NCI-H146 (cell line): ENCODE results near the gene KLHL29.
A peak's percentile ranks its signal among the peaks of the same experiment; 100 is the strongest.

Experiments used
- DNase-seq: peaks from one replicate; lab custom pipeline; 2025; lab: John Stamatoyannopoulos, UW

The KLHL29 gene

GRCh38 chr2:23397478-23397877 lies 12.5 kb downstream of the KLHL29 start:
- DNase-seq = no peak

- no peak for DNase-seq
Measured at GRCh38 chr2:23399674-23400261, 14.8 kb downstream of the KLHL29 start.

GRCh38 chr2:23400703-23401102 lies 15.7 kb downstream of the KLHL29 start:
- DNase-seq = no peak

DNA sequence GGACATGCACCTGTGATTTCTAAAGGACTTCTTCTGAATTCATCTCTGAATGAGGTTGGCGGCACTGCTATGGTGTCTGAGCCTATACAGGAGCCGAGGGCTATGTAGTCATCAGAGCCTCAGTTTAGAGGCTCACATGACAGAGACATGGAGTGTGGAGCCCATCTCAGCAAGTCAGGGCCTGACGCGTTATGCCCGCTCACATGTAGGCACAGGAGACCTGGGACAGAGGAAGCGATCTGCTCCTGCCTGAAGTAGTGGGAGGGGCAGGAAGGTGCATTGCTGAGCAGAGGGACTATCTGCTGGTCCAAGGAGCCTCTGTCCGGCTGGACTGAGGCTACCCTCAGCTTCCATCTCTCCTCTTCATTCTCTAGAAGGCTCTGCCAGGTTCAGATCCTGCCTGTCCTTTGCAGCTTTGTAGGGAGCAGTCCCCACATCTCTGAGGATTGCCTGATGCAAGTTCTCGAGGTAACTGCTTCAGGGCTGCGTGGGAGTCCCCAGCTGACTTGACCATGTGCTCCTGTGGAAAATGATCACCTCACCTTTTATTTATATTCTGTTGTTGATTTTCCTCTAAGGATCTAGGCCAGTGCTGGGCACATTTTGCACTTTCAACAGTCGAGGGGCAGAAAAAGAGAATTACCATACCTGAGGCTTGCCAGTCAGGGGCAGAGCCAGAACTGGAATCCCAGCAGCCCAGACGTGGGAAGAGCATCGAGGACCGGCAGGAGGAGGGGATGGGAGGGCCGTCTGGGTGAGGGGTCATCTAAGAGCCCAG lies 16.6 kb downstream of the KLHL29 start:
- DNase-seq = no peak

- no peak for DNase-seq
Measured at GRCh38 chr2:23402205-23402740, 17.3 kb downstream of the KLHL29 start.

DNA sequence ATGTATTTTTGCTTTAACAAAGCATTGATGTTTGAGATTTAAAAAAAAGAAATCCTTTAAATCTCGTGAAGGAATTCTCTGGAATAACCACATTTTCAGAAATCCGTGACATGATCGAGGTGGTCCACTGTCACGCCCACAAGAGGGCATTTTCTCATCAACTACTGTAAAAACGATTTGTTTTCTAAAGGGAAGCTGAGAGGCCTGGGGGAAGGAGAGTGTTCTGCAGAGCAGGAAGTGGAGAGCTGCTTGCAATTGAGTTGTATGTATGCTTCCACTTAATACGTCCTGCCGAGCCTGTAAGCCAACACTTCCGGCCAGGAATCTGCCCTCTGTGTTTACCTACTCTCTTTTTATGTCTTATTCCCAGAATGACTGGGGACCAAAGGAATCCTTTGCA lies 19.4 kb downstream of the KLHL29 start:
- DNase-seq = peak; percentile 84

DNA sequence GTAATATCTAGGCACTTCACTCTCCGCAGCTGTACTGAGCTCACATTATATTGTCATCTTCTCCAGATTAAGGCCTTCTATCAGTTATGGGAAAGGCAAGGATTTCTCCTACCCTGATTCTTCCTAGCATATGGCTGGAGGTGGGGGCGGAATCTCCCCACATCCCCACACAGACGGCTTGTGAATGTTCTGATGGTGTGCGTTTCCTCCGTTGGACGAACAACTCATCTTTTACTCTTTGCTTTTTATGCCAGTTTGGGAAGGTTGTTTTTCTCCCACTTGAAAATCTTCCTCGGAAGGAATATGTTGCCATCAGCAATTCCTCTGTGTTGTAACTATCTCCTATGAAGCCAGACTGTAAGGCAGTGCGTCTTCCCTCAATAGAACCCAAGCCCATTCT lies 24.3 kb downstream of the KLHL29 start:
- DNase-seq = no peak

DNA sequence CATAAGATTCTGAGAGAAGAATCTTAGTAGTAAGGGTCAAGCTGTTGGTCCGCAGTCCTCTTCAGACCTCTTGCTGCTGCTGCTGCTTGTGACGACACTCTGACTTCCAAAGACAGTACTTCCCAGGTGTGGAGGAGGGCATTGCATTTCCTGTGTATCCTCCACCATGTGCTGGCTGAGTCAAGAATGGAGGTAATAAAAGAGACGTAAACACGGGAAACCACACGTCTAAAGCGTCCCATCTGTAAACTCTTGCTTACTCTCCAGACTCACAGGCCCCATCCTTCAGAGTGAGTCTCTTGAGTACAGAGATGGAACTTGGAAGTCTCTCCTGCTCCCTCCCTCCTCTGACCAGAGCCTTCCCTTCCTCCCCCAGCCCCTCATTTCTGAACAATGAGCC lies 25.6 kb downstream of the KLHL29 start:
- no peak for DNase-seq

DNA sequence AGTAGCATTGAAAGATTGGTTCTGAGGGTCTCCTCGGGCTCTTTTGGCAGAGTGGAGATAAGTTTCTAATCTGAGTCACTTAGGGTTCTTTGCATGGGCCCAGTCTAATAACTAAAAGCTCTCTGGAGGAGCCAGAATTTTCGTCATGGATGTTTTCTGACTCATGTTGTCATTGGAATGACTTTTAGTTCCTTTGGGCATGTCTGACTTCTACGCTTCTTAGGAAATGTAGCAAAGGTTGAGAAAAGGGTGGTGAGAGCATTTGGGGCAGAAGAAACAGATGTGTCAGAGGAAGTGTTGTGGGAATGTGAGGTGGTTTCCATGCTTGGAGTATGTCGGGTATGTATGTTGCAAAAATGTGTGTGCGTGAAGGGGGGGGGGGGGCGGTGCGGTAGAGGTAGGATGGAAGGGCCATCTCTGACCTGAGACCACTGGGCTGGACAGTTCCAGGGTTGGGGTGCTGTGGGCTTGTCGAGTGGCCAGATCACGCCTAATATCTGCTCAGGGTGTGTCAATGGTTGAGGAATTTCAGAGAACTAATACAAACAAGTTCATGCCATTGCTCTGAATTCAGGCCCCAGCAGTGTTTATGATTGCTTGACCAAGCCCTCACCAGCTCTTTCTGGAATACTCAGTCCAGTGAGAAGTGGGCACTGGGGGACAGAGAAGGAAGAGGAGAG lies 26.9 kb downstream of the KLHL29 start:
- DNase-seq = no peak

- DNase-seq = no peak
Measured at GRCh38 chr2:23412556-23413155, 27.7 kb downstream of the KLHL29 start.

DNA sequence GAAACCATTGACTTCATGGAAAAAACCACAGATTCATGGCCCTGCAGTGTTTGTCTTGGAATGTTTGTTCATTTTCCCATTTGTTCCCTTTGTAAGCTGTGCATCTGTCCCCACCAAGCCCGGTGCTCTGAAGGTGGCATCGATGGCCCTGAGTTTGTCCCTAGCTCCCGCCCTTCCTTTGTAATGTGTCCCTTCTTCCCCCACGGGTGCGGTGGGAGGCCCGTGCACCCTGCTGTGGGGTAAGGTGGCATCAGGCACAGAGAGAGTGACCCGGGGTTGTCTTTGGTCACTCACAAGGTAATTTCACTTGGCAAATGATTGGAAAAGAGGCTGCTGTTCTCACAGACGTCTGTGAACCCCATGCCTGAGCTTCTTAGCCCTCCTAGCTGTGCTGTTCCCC lies 28.7 kb downstream of the KLHL29 start:
- peak; percentile 37 for DNase-seq

- no peak for DNase-seq
Measured at GRCh38 chr2:23414106-23414505, 29.1 kb downstream of the KLHL29 start.

DNA sequence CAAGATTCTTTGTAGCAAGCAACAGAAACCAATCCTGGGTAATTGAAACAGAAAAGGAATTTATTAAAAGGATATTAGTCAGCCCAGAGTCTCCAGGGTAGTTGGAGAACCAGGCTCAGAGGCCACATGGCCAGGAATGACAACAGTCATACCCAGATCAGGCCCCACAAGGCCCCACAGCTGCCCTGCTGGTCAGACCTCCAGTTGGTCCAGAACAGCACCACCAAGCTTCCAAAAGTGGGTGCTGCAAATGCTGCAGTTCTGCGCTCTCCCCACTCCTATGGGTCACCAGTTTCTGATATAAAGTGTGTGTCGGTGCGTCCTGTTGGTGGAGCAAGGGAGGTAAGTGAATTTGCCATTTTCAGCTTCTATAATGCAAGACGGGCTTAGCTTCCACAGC lies 29.9 kb downstream of the KLHL29 start:
- DNase-seq = no peak

DNA sequence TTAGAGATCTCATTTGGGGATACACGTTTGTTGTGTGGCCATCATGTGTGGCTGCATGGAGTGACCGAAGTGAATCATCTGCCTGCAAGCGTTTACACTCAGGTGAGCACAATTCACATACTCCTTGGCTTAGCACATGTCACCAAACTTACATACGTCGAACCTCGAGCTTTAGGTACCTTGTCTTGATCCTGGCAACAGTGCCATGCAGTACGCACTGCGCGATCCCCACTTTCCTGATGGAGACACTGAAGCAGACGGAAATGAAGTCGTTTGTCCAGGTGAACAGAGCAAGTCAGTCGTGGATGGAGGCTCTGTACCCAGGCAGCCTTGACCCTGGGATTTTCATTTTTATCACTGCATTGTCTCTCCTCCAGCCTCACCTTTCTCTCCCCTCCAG lies 32.3 kb downstream of the KLHL29 start:
- no peak for DNase-seq

GRCh38 chr2:23418056-23418455 lies 33.1 kb downstream of the KLHL29 start:
- no peak for DNase-seq

- DNase-seq = no peak
Measured at GRCh38 chr2:23418461-23418911, 33.5 kb downstream of the KLHL29 start.

GRCh38 chr2:23419171-23420090 lies 34.5 kb downstream of the KLHL29 start:
- DNase-seq = no peak

GRCh38 chr2:23420091-23420839 lies 35.3 kb downstream of the KLHL29 start:
- no peak for DNase-seq

DNA sequence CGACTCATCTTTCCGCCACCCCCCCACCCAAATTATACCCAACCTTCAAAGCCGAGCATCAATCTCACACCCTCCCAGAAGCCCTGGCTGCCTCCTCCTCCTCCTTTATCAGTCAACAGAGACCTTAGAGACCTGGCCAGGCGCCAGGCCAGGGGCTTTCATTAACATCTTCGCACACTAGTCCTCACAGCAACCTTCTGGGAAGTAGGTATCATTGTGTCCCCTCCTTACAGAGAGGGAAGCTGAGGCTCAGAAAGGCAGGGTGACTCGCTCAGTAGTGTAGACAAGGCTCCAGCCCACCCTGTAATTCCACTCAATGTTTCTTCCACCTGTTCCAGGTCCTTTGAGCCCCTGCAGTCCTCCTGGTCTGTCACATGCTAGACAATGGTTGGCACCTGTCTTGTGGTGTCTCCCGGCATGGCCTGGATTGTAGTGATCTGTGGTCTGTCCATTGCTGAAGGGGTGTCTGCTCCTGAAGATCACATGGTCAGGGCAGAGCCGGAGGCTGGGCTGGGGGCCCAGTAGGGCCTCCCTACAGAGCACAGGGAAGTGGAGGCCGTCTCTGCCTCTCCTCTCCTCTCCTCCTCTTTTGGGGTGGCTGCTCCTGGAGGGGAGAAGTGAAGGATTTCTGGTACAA lies 36.0 kb downstream of the KLHL29 start:
- DNase-seq = peak; percentile 24
